Ishikawa (cell line): ENCODE measurements around the gene SNX1.
A peak's percentile ranks its signal among the peaks of the same experiment; 100 is the strongest.

Source experiments
- CEBPB ChIP-seq: IDR thresholded peaks from 2 replicates; pipeline ENCODE4 v1.6.1; 2012
- CREB1 ChIP-seq: IDR thresholded peaks from 2 replicates; pipeline ENCODE4 v1.6.1; 2012; ENCODE audit warnings: low read depth
- EGR1 ChIP-seq: IDR thresholded peaks from 2 replicates; pipeline ENCODE4 v1.6.1; 2012
- EP300 ChIP-seq: IDR thresholded peaks from 2 replicates; pipeline ENCODE4 v1.6.1; 2012; ENCODE audit warnings: borderline replicate concordance
- FOXM1 ChIP-seq: IDR thresholded peaks from 2 replicates; pipeline ENCODE4 v1.6.1; 2012; ENCODE audit warnings: low read depth, borderline replicate concordance
- MAX ChIP-seq: IDR thresholded peaks from 2 replicates; pipeline ENCODE4 v1.6.1; 2012
- NFIC ChIP-seq: IDR thresholded peaks from 2 replicates; pipeline ENCODE4 v1.6.1; 2012
- RAD21 ChIP-seq: IDR thresholded peaks from 2 replicates; pipeline ENCODE4 v1.6.1; 2012; ENCODE audit warnings: low read depth
- REST ChIP-seq: IDR thresholded peaks from 2 replicates; pipeline ENCODE4 v1.6.1; 2012; ENCODE audit warnings: low read depth, mild to moderate bottlenecking
- TAF1 ChIP-seq: IDR thresholded peaks from 2 replicates; pipeline ENCODE4 v1.6.1; 2012; ENCODE audit warnings: low read depth, mild to moderate bottlenecking
- TEAD4 ChIP-seq: IDR thresholded peaks from 2 replicates; pipeline ENCODE4 v1.6.1; 2012
- USF1 ChIP-seq: IDR thresholded peaks from 2 replicates; pipeline ENCODE4 v1.6.1; 2012
- YY1 ChIP-seq: IDR thresholded peaks from 2 replicates; pipeline ENCODE4 v1.6.1; 2012; ENCODE audit warnings: low read depth
- ZBTB7A ChIP-seq: IDR thresholded peaks from 2 replicates; pipeline ENCODE4 v1.6.1; 2012; ENCODE audit warnings: low read depth

GRCh38 chr15:64153480-64154367 is 57.9 kb downstream of the SNX1 start:
- no peak for TF ChIP-seq FOXM1
- peak; percentile 74 for TF ChIP-seq RAD21
- TF ChIP-seq MAX = peak; percentile 53; the same call in 1 of the 2 replicates
- no peak for TF ChIP-seq YY1
- no peak; the same call in 1 of the 2 replicates for TF ChIP-seq TAF1
- no peak for TF ChIP-seq EP300
- TF ChIP-seq CREB1 = no peak
- no peak for TF ChIP-seq REST
- no peak for TF ChIP-seq CEBPB
- TF ChIP-seq USF1 = no peak
- no peak for TF ChIP-seq TEAD4
- TF ChIP-seq ZBTB7A = no peak
- TF ChIP-seq NFIC = no peak
- TF ChIP-seq EGR1 = no peak
